COLO668 (cell line): ENCODE results near the gene HIVEP3.
"Not testable (repeated sequence)": the region's sequence is repeated elsewhere in the genome, so short reads cannot be mapped to it uniquely, and the experiment has no call there.

Source experiments
- DNase-seq: peaks from one replicate; lab custom pipeline; 2025; ENCODE audit not compliant: unreplicated experiment; lab: John Stamatoyannopoulos, UW

HIVEP3 gene

DNA sequence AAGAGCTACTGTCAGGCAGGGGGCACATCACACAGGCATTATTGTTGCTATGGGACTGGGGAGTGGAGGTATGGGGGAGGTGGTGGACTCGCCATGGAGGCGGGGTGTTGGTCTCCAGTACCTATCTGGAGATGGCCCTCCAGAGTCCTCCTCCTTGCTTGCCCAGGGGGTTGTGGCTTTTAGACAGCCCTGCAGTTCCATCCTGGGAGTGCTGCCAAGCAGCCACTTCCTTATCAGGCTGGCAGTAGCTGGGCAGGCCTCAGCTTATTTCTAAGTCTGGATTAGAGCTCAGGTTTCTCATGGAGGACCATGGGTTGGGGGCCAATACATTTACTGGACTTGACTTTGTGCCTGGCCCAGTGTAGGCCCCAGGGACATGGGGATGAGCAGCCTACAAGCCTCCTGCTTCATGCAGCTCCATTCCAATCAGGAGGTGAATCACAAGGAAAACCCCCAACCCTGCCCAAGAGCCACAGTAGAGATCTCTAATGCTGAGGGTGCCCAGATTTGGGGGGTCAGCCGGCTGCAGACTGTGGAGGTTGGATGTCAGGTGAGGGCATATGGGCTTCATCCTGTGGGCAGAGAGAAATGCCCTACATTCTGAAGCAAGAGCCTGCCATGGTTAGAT lies 223.5 kb downstream of the HIVEP3 start:
- DNase-seq: no peak

DNA sequence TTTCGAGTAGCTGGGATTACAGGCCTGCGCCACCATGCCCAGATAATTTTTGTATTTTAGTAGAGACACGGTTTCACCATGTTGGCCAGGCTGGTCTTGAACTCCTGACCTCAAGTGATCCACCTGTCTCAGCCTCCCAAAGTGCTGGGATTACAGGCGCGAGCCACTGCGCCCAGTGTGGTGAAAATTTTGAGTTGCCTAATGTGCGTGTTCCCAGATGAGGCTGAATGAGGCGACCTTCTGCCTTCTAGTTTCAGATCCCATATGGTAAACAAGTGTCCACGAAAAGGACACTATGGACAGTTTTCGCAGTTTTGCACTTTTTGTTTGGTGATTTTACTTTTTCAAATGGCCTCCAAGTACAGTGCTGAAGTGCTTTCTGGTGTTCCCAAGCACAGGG lies 226.8 kb downstream of the HIVEP3 start:
- DNase-seq: not testable (repeated sequence)

DNA sequence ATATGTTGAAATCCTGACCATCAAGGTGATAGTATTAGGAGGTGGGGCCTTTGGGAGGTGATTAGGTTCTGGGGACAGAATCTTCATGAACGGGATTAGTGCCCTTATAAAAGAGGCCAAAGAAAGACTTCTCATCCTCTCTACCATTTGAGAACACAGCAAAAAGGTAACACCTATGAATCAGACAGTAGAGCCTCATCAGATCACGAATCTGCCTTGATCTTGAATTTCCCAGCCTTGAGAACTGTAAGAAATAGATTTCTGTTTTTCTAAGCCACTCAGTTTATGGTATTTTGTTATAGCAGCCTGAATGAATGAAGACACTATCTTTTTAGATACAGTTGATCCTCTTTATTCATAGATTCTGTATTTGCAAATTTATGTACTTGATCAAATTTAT lies 227.3 kb downstream of the HIVEP3 start:
- no peak for DNase-seq

DNA sequence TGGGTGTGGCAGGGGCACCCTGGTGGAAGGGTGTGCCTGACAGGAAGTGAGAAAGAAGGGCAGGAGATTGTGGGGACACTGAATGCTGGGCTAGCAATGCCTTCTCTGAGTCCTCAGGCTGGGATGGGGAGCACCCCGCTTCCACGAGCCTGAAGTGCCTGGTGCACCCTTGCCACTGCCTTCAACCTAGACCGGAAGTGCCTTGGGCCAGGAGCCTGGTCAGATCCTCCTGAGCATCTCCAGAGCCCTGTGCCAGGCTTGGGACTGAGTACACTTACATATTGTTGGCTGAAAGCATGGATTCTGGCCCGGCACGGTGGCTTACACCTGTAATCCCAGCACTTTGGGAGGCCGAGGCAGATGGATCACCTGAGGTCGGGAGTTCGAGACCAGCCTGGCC lies 228.4 kb downstream of the HIVEP3 start:
- no peak for DNase-seq

DNA sequence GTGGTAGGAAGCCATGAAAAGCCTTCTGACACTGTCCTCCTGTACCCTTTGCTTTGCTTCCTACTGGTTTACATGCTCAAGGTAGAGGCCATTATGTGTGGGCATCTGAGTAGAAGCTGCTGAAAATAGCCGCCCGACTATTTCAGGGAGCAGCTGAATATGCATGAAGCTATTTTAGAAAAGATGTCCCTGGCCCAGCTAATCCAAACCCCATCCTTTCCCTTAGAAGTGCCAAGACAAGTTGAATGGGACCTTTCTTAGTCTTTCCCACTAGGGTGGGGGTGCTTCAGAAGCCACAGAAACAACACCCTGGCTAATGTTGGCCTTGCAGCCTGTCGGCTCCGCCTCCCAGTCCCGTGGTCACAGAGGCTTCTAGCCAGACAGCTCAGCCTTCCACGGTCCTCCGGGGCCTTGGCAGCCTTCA lies 229.2 kb downstream of the HIVEP3 start:
- DNase-seq: no peak

DNA sequence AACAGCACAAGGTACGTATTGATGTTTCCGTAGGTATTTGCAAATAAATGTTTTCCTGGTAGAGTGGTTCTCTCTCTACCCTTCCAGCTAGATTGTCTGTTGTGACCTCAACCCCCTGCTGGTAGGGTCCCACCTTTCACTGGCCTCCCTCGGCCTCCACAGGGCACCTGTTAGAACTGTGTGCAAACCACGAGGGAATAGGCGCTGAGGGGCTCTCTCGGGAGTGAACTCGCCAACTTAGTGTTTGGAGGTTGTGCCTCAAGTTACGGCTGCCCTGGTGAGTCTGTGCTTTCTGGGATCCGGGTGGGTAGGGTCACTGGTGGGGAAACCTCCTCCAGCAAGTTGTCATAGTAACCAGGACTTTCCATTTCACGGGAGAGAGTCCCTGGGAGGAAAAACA lies 229.6 kb downstream of the HIVEP3 start:
- peak; percentile 28 for DNase-seq

DNA sequence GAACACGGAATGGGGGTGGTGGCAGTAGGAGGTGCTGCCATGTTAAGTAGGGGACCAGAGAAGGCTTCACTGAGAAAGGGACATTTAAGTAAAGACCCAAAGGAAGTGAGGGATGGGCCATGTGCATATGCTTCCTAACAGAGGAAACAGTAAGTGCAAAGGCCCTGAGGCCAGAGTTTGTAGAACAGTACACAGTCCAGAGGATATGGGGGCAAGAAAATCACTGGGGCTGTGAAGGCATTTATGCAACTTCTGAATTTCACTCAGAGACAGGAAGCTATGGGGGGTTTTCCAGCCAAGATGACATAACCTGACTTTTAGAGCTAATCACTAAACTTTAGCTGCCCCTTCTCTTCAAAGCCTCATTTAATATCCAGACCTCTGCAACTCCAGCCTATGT lies 231.7 kb downstream of the HIVEP3 start:
- DNase-seq: no peak

DNA sequence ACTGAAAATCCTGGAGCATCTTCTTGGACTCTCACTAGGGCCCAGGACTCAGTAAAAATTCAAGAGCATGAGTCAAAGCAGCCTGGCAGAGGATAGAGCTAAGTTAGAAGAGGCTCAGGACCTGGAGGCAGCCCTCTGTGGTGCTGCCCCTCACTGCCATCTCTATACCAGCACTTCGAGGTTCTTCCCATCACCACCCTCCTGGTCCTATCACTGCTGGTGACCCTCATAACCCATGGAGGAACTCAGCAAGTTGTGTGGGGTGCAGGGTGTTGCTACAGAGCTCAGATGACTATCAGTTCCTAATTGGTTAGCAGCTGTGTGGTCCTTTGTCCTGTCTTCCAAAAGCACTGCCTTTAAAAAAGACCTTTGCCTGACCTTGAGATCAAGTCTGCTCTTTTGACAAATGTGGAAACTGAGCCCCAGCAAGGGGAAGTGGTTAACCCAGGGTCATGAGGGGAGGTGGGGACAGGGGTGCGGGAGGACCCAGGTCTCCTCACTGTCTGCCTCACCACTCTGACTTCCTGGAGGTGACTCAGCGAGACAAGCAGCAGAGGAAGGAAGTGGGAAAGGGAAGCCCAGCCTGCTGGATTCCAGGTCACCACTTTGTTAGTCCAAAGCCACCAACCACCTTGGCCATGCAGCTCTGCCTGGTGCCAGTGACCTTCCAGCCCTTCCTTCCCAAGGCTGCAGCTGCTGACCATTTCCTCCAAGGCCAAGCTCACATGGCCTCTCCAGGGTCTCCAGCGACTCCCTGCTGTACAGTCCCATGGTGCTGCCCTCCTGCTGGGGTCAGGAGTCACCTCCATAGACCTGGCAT lies 234.8 kb downstream of the HIVEP3 start:
- DNase-seq: no peak

DNA sequence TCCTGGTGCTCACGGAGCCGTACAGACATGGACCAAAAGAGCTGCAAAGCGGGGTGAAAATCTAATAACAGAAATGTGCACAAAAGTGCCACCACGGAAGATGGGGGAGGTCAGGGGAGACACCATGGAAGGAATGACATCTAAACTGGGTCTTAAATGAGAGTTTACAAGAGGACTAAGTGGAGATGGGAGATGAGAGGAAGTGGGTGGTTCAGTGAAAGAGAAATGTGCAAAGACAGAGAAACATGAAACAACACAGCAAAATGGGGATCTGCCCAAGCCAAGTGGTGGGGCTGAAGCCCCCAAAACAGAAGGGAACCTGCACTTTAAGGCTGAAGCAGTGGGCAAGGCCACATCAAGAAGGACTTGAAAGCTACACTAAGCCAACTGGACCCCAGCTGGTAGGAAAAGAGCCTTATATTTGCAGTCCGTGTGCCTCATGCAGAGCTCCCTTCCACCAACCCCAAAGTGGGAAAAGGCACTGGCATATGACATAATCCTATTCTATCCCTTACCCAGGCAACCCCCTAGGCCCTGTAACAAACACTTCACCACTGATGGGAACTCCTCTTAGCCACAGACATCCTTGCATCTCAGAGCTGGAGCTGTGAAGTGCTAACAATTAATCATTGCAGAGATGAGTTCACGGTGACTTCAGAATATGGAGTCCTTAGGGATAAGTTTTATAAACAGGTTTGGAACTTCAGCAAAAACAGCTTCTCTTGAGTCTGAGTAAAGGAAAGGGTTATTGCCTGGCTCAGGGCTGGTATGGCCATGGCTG lies 235.7 kb downstream of the HIVEP3 start:
- no peak for DNase-seq

DNA sequence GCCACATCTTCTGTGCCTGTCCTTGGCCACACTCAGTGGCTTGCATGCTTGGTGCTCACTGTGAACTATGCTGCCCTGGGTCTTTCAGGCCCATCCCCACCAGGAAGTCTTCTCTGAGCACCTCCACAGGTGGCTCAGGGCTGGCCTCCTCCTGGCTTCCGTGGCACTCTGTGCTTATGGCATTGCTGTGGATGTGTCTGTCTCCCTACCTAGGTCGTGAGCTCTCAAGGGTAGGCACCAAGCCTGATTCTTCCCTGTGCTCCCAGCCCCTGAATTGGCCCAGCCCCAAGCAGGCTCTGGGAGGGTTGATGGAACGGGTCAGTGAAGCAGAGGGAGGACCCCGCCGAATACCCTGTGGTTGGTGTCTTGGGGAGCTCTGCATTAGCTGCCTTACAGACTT lies 236.6 kb downstream of the HIVEP3 start:
- no peak for DNase-seq

DNA sequence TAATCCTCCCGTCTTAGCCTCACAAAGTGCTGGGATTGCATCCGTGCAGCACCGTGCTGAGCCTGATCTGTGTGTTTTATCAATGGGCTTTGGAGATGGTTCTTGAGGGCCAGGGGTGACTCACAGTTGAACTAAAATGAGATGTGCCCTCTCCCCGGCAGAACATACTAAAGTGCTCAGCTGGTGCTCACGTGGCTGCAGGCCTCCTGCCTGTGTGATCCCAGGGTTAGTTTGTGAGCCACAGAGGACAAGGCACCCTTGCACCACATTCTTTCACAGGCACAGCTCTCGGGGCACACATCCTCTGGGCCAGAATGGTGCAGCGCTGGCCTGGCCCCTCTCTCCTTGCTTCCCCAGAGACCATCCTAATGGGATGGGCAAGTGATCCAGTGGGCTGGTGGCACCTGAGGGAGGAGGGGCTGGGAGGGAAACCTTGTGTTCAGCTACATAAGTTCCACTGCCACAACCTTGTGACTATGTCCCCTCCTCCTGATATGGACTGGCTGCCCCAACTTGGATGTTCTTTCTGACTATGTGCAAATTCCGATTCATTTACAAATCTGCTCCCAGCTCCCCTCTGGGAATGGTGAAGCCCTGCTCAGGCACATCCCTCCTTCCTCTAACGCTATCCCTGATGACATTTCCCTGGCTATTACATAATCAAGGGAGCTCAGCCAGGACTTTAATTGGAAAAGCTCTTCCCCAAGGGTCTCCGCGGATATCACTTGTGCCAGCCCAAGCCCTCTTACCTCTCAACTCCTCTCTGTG lies 237.2 kb downstream of the HIVEP3 start:
- DNase-seq: no peak

DNA sequence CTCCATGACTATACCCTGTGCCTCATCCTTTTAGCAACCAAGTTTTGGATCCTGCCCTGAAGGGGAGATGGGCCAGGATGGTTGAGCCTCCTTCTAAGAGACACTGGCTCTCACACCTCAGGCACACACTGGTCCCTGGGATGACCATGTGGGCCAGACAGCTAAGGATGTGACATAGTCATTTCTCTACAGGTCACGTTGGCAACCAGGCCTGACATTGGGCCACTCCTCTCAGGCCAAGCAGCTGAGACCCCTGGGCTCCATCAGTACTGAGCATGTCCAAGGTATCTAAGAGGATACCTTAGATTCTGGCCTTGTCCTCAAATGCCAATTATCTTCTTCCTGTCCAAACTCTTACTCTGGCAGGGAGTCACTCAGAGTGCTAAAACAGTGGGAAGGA lies 238.7 kb downstream of the HIVEP3 start:
- DNase-seq: no peak

DNA sequence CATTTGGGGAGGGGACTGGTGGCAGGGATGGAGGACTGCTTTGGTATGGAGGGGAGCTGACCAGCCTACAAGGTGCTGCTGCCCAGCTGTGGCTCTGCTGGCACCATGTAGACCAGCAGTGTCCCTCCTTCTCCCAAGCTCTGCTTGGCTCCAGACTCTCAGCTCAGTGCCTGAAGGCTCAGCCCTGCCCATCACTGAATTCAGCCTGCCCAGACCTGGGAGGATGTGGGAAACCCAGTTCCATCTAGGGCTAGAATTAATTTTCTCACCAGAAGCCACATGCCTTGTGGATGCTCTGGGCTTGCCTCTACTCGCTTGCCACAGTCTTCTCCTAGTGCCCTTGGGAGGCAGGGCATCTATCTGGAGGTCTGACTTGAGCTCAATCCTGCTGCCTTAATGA lies 239.2 kb downstream of the HIVEP3 start:
- no peak for DNase-seq

DNA sequence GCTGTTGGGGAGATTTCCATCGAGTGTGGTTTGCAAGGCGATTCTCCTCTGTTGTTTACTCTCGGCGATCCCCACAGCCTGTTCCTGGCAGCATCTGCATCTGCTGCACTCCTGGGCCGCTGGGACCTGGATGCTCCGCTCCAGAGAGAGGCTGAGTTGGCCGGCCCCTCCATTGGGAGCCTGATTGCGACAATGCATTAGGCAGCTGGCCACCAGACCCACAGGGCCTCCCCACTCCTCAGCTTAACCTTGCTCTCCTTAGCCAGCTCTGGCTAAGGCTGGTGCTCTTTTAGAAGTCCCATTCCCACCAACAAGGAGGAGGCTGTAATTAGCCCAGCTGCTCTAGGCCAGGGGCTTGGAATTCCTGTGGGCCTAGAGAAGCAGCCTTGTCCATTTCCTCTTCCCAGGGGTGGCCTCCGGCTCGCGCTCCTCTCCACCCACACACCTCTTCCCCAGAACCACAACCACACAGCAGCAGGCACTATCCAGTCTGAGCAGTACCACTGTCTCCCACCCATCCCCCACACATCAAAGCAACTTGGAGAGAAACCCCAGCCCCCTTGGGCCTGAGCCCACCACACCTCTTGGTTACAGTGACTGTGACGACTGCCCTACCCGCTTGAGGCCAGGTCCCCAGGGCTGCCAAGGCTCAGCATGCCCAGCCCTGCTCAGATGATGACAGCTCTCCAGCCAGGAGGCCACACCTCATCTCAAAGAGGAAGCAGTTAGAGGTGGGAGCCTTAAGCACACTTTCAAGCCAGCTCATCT lies 240.4 kb downstream of the HIVEP3 start:
- DNase-seq: no peak

DNA sequence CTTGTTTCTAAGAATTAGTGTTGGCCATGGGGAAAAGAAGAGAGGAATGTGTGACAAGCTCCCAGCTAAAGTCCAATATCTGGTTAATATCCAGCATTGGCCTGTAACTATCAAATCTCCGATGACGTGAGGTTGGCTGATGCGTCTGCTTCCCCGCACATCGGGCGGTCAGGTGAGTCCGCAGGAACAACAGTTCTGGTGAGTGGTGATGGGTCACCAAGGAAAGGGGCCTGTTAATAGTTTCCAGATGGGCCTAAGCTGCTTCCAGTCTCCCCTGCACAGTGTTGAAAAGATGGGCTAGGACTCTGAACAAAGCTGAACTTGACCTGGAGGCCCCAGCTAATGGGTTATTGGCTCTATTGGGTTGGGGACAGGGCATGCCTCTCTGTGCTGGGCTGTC lies 241.1 kb downstream of the HIVEP3 start:
- DNase-seq: no peak

DNA sequence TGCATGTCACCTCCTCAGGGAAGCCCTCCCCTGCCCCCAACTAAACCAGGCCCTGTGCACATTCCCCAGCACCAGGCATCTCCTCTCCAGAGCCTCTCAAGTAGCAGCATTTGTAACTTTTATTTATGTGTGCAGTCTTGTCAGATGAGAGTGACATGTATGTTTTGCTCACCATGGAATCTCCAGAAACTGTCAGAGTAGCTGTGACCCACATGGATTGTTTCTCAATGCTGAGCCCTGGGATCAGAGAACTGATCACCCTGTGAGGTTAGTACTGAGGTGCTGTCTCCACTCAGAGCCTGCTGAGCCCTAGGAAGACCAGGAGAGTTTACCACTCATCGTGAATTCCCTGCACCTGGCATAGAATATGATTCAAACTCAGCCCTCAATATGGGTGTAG lies 243.3 kb downstream of the HIVEP3 start:
- DNase-seq: no peak

DNA sequence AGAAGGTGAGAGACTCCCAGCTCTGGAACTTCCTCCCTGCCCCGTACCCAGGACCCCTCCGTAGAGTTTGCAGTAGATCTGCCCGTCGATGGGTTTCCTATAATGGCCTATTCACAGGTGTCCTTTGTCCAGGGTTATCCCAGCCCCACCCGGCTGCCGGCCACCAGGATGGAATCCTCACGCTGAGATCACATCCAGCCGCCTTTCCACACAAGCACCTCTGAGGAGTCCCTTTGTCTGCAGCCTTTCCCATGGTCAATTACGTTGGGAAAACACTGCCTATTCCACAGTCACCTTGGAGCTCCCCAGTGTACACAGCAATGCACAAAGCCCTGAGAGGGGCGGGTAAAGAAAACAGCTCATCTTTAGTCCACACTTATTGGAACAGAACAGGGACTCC lies 244.2 kb downstream of the HIVEP3 start:
- DNase-seq: peak; percentile 49

DNA sequence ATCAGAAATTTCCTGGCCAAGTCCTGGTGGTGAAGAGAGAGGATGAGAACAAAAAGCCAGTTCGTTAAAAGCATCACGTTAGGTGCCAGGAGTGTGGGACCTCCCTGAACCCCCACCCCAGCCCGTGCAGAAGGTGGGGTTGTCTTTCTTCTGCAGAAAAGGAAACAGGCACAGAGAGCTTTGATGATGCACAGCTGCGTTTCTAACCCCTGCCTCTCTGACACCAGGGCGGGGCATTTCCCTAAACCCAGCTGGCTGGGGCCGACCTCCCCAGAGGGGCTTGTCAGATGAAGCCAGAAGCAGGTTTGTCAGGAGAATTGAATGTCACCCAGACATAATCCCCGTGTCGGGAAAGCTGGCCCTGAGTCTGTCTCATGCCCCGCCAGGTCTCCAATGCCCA lies 244.9 kb downstream of the HIVEP3 start:
- DNase-seq: no peak

DNA sequence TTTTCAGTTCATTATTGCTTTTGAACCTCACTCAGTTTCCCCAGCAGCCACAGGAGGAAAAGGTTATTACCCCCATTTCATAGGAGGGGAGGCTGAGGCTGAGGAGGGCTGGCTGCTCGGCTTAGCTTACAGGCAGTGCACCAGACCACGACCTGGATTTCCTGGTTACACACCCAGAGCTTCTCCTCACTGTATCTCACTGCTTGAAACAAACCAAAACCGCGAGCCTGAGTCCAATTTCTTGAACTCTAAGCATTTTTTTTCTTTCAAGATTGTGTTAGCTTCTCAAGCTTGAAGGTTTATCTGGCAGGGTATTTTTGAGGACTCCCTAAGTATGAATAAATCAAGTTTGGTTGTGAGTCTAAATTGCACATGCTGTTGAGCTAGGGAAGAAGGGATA lies 245.3 kb downstream of the HIVEP3 start:
- no peak for DNase-seq

DNA sequence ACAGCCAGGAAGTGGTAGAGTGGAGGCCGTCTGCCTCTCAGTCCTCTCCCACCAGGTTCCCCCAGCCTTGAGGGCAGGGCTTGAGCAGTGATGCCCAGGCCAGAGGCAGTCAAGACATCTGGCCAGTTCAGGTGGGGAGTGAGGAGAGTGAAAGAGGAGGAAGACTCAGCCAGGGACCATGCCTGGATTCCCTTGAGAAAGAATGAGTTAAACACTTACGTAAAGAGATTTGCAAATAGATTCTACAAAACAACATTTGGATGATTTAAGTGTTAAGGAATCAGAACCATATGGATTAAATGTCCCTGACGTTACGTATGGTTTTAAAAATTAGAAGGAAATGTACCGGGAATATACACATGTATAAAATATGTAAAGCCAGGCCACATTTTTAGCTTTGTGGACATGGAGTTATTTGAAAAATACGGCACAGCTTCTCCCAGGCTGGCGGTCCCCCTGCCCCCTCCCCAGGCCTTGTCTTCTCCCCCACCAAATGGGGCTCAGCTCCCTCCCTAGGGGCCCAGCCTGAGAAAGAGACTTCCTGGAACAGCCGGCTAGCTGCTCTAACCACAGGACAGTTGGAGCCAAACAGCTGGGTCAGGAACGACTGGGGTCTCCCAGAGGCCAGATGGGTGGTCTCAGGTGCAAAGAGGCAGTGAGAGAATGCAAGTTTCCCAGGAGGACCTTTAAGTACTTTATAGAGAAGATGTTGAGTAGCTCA lies 245.9 kb downstream of the HIVEP3 start:
- DNase-seq: no peak
